Neural progenitor cell (in vitro differentiated cells): ENCODE results near the gene UBE2D2.

Experiments used
- CTCF ChIP-seq: fragments of 200-600 bp; sonication (generic); IDR thresholded peaks from 2 replicates; pipeline ENCODE4 v1.5.1; 2017; ENCODE audit warnings: antibody characterized with exemption, mild to moderate bottlenecking
- EZH2 ChIP-seq: fragments of 200-600 bp; sonication (generic); IDR thresholded peaks from 2 replicates; pipeline ENCODE4 v1.6.1; 2017; ENCODE audit warnings: antibody characterized with exemption, mild to moderate bottlenecking, moderate library complexity

GRCh38 chr5:139571543-139571942, 10.4 kb downstream of the UBE2D2 start:
- no peak for TF ChIP-seq CTCF
- no peak for TF ChIP-seq EZH2
